ENCODE data around the gene CTNNA3. TPM values are rescaled to one million over a fixed set of nuclear protein-coding genes. Genes with fewer than 3 reads are reported as not detected.

CTNNA3 gene
- total RNA-seq, 1 experiment from 2014 or later = 0.32 TPM

DNA sequence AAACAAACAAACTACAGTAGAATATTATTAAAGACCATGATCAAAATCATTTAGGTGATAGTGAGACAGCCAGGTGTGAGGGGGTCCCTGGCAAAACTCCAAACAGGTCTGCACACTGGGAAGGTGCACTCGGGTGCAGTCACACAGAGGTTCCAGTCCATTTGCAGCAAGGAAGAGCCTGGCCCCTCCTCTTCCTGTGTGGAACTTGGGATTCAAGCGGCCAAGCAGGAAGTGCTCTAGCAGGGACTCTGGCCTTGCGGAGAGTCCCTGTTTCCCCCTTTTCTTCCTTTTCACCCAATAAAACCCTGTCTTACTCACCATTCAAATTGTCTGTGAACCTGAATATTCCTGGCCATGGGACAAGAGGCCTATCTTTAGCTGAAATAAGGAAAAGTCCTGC is 588.3 kb downstream of the CTNNA3 start:
- H4K20me1 ChIP-seq (ENCODE audit: insufficient read depth) = no peaks in the 10 kb centered on the region
- DNase-seq (ENCODE audit: low read depth, low spot score) = no peak
- ATAC-seq = 0 out of 2 replicates have a peak, but pooled peaks have one; percentile 27
- no peaks in the 10 kb centered on the region for H3K9me3 ChIP-seq (ENCODE audit: control insufficient read depth in 1 of 2, insufficient read depth in 1 of 2, low read depth in 1 of 2, low read length in 2 of 2)
- H3K36me3 ChIP-seq (ENCODE audit: control insufficient read depth in 1 of 2, insufficient read depth in 2 of 2, low read length in 2 of 2) = no peaks in the 10 kb centered on the region
- ChIA-PET RAD21 (ENCODE audit: low non-redundant PET in 1 of 2, low total read pairs in 2 of 2, uncharacterized antibody in 2 of 2, unreplicated experiment in 2 of 2) (no interaction called here), CTCF (no interaction called here), POLR2A (no interaction called here)
- no peaks in the 10 kb centered on the region; the same call in 1 of the 2 replicates for H3K9me2 ChIP-seq (ENCODE audit: insufficient read depth)
- H3K4me2 ChIP-seq (ENCODE audit: low read length) = no peak overlapping the region
- BruUV-seq (replicated peaks) = no TSS peak
- H3K4me1 ChIP-seq (ENCODE audit: control insufficient read depth in 1 of 2, insufficient read depth in 2 of 2, low read length in 2 of 2) = no peaks in the 10 kb centered on the region
- H3K79me2 ChIP-seq (ENCODE audit: insufficient read depth, low read length) = no peaks in the 10 kb centered on the region
- TF ChIP-seq EZH2 (IDR thresholded peaks at IDR 0.05) (no peak), RAD21 (IDR thresholded peaks at IDR 0.05; ENCODE audit: low read depth) (no peak), CBX3 (IDR thresholded peaks at IDR 0.05; ENCODE audit: low read depth) (no peak), JUND (IDR thresholded peaks at IDR 0.05) (no peak), REST (IDR thresholded peaks at IDR 0.05; ENCODE audit: low read depth) (no peak)
- TF ChIP-seq, protein P1, sequence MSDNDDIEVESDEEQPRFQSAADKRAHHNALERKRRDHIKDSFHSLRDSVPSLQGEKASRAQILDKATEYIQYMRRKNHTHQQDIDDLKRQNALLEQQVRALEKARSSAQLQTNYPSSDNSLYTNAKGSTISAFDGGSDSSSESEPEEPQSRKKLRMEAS (IDR thresholded peaks at IDR 0.05) = no peak
- H3K27me3 ChIP-seq (ENCODE audit: insufficient read depth, low read length) = no peaks in the 10 kb centered on the region
- intact Hi-C loops (cut with micrococcal nuclease) = no loop called here
- H3K4me3 ChIP-seq (replicated peaks in 1 of 2; ENCODE audit: low read depth in 1 of 2, low read length in 2 of 2) = no peak overlapping the region
- peak overlapping the region; percentile 71 for H2AFZ ChIP-seq (ENCODE audit: low read depth, low read length, poor library complexity, severe bottlenecking)
- no peak overlapping the region for H3K9ac ChIP-seq (ENCODE audit: low read length)
- no peak overlapping the region for H3K27ac ChIP-seq (ENCODE audit: low read depth, low read length)

DNA sequence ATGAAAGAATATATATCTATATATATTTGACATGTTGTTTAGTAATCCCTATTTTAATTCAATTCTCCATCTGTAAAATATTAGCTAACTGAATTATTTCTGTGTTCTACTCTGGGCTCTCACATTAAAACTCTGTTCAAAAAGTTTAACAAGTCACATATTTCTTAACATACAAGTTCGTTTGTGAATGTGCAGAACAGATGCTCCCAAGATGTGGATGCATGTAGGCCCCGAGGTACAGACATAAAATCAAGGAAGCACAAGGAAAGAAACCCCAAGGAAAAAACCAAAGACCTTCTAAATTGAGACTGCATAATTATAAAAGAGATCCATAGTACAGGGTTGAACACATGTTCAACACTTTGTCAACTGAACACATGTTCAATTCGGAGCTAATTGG is 595.0 kb downstream of the CTNNA3 start:
- intact Hi-C loops (cut with micrococcal nuclease) = no loop called here

More for the DNA sequence above, 595.0 kb downstream of the CTNNA3 start:
- DNase-seq (ENCODE audit: low read depth, low spot score) (no peak), ATAC-seq (no peak)
- Histone ChIP-seq H4K20me1 (ENCODE audit: insufficient read depth) (no peaks in the 10 kb centered on the region), H3K27ac (ENCODE audit: low read depth, low read length) (no peak overlapping the region), H3K36me3 (ENCODE audit: control insufficient read depth in 1 of 2, insufficient read depth in 2 of 2, low read length in 2 of 2) (no peaks in the 10 kb centered on the region), H3K9me3 (ENCODE audit: control insufficient read depth in 1 of 2, insufficient read depth in 1 of 2, low read depth in 1 of 2, low read length in 2 of 2) (no peaks in the 10 kb centered on the region), H3K27me3 (ENCODE audit: insufficient read depth, low read length) (no peaks in the 10 kb centered on the region), H3K9me2 (ENCODE audit: insufficient read depth) (no peaks in the 10 kb centered on the region), H2AFZ (ENCODE audit: low read depth, low read length, poor library complexity, severe bottlenecking) (no peak overlapping the region), H3K9ac (ENCODE audit: low read length) (no peak overlapping the region), H3K4me3 (replicated peaks in 1 of 2; ENCODE audit: low read depth in 1 of 2, low read length in 2 of 2) (no peak overlapping the region), H3K4me1 (ENCODE audit: control insufficient read depth in 1 of 2, insufficient read depth in 2 of 2, low read length in 2 of 2) (no peaks in the 10 kb centered on the region), H3K79me2 (ENCODE audit: insufficient read depth, low read length) (no peaks in the 10 kb centered on the region), H3K4me2 (ENCODE audit: low read length) (no peak overlapping the region)
- TF ChIP-seq ELF1 (IDR thresholded peaks at IDR 0.05; ENCODE audit: borderline replicate concordance, low read depth) (no peak), FOSL1 (IDR thresholded peaks at IDR 0.05; ENCODE audit: low read depth) (no peak), ZNF274 (IDR thresholded peaks at IDR 0.05; ENCODE audit: low read depth, low read length) (no peak), CBX3 (IDR thresholded peaks at IDR 0.05; ENCODE audit: low read depth) (no peak), POLR2A (IDR thresholded peaks at IDR 0.05; ENCODE audit: borderline replicate concordance, extremely low read depth, insufficient read depth, insufficient read length) (no peak), TCF7L2 (IDR thresholded peaks at IDR 0.05; ENCODE audit: borderline replicate concordance, extremely low read depth, insufficient read depth, insufficient read length) (no peak)
- TF ChIP-seq, protein P1 (IDR thresholded peaks at IDR 0.05) = no peak
- RAD21 ChIA-PET (ENCODE audit: low non-redundant PET in 1 of 2, low total read pairs in 2 of 2, uncharacterized antibody in 2 of 2, unreplicated experiment in 2 of 2) = no interaction called here
- CTCF ChIA-PET = no interaction called here
- BruUV-seq (replicated peaks) = no TSS peak
- POLR2A ChIA-PET = no interaction called here
